ENCODE data around the gene CYBC1.
"Not testable (repeated sequence)": the region's sequence is repeated elsewhere in the genome, so short reads cannot be mapped to it uniquely, and the experiment has no call there.

CYBC1 gene

DNA sequence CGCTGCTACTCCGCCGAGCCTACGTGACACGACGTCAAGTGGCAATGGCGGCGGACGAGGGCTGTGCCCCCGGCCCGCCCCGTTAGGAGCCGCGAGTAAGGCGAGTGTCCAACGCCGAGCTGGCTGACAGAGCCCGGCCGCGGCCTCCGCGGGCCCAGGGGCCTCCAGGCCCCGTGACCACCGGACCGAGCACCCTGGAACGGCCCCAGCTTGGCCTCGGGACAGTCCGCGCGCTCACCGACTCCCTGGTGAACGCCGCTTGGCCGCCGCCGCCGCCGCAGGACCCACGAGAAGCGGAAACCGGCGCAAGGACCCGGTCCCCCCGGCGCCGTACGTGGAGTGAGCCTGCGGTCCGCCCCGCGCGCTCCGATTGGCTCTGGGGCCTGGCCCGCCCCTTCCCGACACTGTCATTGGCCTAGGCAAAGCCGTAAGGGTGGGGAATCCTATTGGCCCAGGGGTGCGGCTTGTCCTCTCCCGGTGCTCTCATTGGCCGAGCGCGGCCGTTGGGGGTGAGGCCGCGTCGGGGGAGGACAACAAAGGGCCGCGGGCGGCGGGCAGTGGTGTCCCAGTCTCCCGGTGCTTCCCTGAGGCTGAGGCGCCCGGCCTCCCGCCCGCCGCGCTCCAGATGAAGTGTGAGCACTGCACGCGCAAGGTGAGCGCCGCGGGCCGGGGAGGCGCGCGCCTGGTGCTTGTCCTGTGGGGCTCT lies 7.8 kb upstream of the CYBC1 start, which contains the start of gene NARF:
Gene NARF, plus strand, starts transcription at position 563 of the 706 bp plus-strand sequence. Its CDS starts 63 bp downstream, at position 626.
- DNase-seq (ENCODE audit: low spot score): peak; percentile 99
- TF ChIP-seq, protein P1, sequence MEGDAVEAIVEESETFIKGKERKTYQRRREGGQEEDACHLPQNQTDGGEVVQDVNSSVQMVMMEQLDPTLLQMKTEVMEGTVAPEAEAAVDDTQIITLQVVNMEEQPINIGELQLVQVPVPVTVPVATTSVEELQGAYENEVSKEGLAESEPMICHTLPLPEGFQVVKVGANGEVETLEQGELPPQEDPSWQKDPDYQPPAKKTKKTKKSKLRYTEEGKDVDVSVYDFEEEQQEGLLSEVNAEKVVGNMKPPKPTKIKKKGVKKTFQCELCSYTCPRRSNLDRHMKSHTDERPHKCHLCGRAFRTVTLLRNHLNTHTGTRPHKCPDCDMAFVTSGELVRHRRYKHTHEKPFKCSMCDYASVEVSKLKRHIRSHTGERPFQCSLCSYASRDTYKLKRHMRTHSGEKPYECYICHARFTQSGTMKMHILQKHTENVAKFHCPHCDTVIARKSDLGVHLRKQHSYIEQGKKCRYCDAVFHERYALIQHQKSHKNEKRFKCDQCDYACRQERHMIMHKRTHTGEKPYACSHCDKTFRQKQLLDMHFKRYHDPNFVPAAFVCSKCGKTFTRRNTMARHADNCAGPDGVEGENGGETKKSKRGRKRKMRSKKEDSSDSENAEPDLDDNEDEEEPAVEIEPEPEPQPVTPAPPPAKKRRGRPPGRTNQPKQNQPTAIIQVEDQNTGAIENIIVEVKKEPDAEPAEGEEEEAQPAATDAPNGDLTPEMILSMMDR (IDR thresholded peaks at IDR 0.05; ENCODE audit: borderline replicate concordance, control extremely low read depth, extremely low read depth, insufficient read depth, missing control alignments): no peak
- in situ Hi-C loops (cut with MboI; ENCODE audit: low sequenced_read_pairs, unreplicated experiment): no loop called here

DNA sequence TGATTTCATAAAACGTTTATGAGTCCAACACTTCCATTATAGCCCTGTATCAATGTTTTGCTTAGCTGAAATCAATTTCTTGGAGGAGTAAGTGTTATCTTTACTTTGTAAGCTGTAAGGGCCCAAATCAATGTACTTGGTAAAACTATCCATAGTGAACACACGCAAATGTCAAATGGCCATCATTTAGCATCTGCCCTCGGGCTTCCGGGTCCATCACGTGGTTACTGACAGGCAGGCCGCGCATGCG lies 7.3 kb upstream of the CYBC1 start:
- TF ChIP-seq, protein P1 (IDR thresholded peaks at IDR 0.05; ENCODE audit: borderline replicate concordance, control extremely low read depth, extremely low read depth, insufficient read depth, missing control alignments): no peak
- in situ Hi-C loops (cut with MboI; ENCODE audit: low sequenced_read_pairs, unreplicated experiment): no loop called here
- peak; percentile 94 for DNase-seq (ENCODE audit: low spot score)

DNA sequence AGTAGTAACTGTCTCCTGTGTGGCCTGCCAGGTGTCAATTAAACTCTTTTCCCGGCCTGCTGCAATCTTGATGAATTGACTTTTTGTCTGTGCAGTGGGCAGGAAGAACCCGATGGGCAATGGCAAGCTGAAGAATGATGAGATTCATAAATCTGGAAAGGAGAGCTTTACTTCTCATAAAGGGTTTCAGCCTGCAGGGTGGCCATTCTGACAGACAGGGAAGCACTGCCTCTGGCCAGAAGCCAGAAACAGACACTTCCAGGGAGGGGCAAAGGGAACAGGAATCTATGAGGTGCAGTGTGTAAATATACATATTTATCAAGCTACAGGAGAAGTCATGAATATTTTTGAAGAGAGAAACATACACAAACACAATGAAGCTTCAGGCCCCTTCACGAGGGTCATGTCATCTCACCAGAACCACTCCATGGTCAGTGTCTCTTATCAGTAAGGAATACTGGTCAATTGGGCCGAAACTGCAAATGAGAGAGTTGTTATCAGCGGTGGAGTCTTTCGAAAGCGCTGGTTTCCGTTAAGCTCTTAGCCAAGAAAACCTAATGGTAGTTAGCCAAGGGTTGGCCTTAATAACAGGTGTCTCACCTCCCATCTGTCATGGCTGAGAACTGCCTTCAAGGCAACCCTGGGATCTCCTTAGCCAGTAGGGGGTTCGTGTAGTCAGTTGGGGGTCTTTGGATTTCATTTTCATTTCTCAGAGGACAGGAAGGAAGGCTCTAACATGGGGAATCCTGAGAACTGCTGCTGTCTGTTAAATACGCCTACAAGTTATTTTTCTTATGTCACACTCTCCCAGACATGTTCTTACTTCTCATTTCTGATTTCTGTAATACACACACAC lies 6.7 kb upstream of the CYBC1 start:
- in situ Hi-C loops (cut with MboI; ENCODE audit: low sequenced_read_pairs, unreplicated experiment): no loop called here
- DNase-seq (ENCODE audit: low spot score): no peak
- TF ChIP-seq, protein P1 (IDR thresholded peaks at IDR 0.05; ENCODE audit: borderline replicate concordance, control extremely low read depth, extremely low read depth, insufficient read depth, missing control alignments): no peak

DNA sequence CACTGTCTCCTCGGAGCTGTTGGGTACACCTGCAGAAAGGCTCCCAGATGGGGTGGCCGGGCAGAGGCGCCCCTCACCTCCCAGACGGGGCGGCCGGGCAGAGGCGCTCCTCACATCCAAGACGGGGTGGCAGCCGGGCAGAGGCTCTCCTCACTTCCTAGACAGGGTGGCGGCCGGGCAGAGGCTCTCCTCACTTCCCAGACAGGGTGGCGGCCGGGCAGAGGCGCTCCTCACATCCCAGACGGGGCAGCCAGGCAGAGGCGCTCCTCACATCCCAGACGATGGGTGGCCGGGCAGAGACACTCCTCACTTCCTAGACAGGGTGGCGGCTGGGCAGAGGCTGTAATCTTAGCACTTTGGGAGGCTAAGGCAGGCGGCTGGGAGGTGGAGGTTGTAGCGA lies 3.2 kb upstream of the CYBC1 start:
- DNase-seq (ENCODE audit: low spot score); in situ Hi-C loops (cut with MboI; ENCODE audit: low sequenced_read_pairs, unreplicated experiment): not testable (repeated sequence)

DNA sequence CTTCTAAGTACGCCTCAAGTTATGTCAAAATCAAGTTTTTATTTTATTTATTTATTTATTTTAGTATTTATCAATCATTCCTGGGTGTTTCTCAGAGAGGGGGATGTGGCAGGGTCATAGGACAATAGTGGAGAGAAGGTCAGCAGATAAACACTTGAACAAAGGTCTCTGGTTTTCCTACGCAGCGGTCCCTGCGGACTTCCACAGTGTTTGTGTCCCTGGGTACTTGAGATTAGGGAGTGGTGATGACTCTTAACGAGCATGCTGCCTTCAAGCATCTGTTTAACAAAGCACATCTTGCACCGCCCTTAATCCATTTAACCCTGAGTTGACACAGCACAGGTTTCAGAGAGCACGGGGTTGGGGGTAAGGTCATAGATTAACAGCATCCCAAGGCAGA lies 2.6 kb upstream of the CYBC1 start:
- in situ Hi-C loops (cut with MboI; ENCODE audit: low sequenced_read_pairs, unreplicated experiment): not testable (repeated sequence)

DNA sequence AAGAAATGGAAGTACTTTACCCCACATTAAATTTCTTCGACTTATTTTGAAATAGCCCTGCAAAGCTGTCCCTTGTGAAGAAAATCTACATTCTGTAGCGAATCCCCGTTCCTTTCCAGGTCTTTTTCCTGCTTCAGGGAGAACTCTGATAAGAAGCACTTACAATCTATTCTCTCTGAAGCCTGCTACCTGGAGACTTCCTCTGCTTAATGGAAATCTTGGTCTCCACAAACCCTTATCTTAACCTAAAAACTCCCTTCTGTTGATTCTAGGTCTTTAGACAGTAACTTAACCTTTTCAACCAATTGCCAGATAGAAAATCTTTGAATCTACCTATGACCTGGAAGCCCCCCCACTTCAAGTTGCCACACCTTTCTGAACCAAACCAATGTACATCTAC lies 1.6 kb upstream of the CYBC1 start:
- no peak for DNase-seq (ENCODE audit: low spot score)
- in situ Hi-C loops (cut with MboI; ENCODE audit: low sequenced_read_pairs, unreplicated experiment): no loop called here
- TF ChIP-seq, protein P1 (IDR thresholded peaks at IDR 0.05; ENCODE audit: borderline replicate concordance, control extremely low read depth, extremely low read depth, insufficient read depth, missing control alignments): no peak

More for the DNA sequence above, 2.6 kb upstream of the CYBC1 start:
- DNase-seq (ENCODE audit: low spot score): not testable (repeated sequence)

DNA sequence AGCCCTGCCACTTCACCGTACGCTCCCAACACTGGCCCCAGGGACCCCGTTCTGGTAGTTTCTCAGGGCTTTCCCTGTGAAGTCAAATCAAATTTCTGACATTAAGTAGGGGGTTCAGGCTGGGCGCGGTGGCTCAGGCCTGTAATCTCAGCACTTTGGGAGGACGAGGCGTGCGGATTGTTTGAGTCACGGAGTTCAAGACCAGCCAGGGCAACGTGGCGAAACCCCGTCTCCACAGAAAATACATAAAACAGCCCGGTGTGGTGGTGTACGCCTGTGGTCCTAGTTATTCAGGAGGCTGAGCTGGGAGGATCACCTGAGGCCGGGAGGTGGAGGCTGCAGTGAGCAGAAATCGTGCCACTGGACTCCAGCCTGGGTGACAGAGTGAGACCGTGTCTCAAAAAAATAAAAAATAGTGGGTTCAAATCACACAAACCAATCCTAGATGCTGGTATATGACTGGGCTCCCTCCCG lies 632 bp downstream of the CYBC1 start:
- no peak for DNase-seq (ENCODE audit: low spot score)
- in situ Hi-C loops (cut with MboI; ENCODE audit: low sequenced_read_pairs, unreplicated experiment): no loop called here

More for the DNA sequence above, 632 bp downstream of the CYBC1 start:
- TF ChIP-seq, protein P1 (IDR thresholded peaks at IDR 0.05; ENCODE audit: borderline replicate concordance, control extremely low read depth, extremely low read depth, insufficient read depth, missing control alignments): no peak

Measured in GM13976 (cell line).